GM10847 (cell line): ENCODE measurements around the gene SIK3.

ENCODE experiments used
- POLR2A ChIP-seq: IDR thresholded peaks from 2 replicates; pipeline ENCODE4 v1.6.1; 2011; ENCODE audit not compliant: insufficient read length; ENCODE audit errors: extremely low read depth

SIK3 gene

GRCh38 chr11:117005758-117006157 lies 92.5 kb downstream of the SIK3 start:
- no peak for TF ChIP-seq POLR2A

GRCh38 chr11:117002639-117003299 lies 95.5 kb downstream of the SIK3 start:
- TF ChIP-seq POLR2A = no peak

GRCh38 chr11:117000014-117000737 lies 98.1 kb downstream of the SIK3 start:
- TF ChIP-seq POLR2A = no peak

GRCh38 chr11:116997071-116997470 lies 101.2 kb downstream of the SIK3 start:
- TF ChIP-seq POLR2A = no peak

DNA sequence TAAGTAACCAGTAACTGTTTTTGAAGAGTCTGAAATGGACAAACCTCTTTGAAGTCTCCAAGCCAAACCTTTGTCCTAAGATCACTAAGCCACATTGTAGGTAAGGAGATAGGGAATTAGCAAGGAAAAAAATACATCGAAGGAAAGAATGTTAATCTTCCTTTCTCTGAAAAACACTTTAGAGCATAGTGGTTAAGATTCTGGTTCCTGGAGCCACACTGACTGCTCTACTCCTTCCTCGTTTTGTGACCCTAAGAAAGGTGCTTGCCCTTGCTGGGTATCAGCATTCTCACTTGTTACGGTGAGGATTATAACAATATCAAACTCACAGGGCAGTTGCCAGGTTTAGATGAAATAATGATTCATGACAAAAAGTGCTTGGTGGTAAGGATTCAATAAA lies 104.0 kb downstream of the SIK3 start:
- no peak for TF ChIP-seq POLR2A

DNA sequence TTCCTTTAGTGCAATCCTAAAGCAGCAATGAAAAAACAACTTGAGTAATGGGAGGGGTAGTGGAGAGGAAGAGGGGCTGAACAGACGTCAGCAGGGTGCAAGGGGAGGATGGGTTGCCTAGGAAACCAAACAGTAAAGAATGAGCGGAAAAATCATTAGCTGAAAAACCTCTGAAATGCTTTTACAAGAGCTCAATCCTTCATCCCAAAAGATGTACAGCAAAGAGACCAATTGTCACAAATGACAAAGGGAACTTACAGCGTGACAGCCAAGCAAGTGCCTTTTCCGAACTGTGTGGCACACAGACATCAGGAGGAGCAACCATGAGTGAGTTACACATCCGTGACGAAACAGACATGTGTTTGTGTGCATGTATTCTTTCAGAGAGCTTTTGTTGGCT lies 104.6 kb downstream of the SIK3 start:
- no peak for TF ChIP-seq POLR2A

DNA sequence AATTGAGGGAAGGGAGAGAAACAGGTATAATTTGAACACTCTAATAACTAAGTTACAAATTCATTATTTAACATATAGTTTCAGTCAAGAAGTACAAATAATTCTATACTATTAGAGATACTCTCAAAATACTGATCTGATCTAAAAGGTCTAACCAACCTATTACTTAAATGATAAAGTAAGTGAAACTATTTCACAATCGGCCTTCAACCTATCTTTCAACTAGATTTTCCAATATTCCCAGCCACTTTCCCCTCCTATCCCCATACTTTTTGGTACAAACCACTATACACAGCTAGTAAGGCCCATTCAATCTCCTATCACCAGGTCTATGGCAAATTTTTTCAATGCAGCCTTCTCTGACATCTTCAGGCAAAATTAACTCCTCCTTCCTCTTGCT lies 106.7 kb downstream of the SIK3 start:
- no peak for TF ChIP-seq POLR2A

DNA sequence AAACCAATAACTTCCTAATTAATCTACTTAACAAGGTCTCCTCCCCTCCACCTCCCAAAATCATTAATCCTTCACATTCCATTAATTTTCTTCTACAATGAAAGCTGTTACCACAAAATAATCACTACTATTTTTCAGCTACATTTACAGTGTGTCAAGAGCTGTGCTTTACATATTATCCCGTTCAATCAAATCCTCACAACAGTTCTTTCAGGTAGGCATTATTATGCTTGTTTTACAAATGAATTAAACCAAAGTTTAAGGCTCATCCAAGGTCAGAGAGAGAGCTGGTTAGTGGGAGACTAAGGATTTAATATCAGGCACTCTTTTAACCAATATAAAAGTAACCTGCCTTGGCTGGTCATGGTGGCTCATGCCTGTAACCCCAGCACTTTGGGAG lies 107.4 kb downstream of the SIK3 start:
- TF ChIP-seq POLR2A = no peak

DNA sequence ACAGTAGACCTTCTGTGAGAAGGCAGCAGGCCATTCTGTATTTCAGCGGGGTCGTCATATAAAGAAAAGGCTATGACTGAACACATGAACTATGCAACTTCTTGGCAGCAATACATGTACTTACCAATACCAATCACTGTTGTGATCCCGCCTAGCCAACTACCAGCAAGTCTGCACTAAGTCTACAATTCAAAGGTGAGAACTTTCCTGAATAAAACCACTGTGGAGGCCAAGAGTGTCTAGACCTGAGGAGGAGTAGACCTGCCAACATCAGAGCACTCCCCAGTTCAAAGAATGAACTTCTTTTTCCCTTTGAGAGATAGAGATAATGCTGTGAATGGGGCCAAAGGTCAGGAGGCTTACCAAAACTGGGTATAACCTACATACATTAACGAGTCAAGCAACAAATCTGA lies 108.2 kb downstream of the SIK3 start:
- TF ChIP-seq POLR2A = no peak

DNA sequence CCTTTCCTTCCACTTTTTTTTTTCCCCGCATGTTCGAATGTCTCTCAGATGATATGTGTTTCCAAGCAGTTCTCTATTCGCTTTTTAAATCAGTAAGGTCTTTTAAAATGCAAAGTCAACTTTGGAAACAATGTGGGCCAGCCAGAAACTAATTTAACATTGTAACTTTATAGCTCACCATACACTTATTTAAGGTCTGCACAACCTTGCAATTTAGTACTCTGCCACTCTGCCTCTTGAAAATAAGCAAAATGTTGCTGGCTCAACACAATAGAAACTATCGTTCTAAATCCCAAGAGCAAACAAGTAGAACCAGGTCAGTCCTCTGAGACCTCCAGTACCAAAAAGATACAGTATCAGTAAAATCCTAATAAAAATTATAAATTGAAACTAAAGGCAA lies 109.0 kb downstream of the SIK3 start:
- no peak for TF ChIP-seq POLR2A

GRCh38 chr11:116986521-116987105 lies 111.6 kb downstream of the SIK3 start:
- no peak for TF ChIP-seq POLR2A

GRCh38 chr11:116984589-116984988 lies 113.6 kb downstream of the SIK3 start:
- TF ChIP-seq POLR2A = no peak

DNA sequence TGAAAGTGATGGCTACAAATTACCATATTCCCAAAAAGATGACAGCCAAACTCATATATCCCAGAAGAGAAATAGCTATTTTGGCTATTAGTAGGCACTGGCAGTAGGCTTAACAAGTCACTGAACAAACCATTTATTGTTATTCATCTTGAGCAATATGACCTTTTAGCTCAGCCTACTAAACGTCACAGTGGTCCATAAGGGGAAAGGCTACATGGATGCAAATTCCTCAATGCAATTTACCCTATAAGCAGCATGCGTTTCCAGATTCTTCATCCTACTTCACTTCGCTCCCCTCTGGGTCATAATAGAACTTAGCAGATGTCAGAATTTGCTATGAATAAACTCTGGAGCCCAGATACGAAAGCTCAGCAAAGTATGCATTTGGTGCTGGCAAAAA lies 114.0 kb downstream of the SIK3 start:
- no peak for TF ChIP-seq POLR2A

DNA sequence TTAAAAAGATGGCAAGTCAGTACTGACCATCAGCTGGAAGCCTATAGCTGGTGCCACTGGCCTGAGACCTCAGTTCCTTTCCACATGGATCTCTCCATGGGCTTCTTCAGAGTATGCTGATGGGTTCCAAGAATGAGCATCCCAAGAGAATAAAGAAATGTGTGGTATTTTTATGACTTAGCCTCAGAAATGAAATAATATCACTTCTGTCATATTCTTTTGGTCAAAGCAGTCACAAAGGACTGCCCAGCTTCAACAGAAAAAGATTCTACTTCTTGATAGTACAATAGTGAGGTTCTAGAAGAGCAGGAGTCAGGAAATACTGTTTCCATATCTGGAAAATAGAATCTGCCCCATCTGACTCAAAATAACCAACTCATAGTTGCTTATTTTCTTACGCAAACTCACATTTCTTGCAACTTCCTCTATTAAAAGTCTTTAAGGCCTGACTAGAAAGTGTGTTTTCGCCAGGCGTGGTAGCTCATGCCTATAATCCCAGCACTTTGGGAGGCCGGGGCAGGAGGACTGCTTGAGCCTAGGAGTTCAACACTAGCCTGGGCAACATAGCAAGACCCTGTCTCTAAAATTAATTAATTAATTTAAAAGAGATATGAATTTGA lies 116.9 kb downstream of the SIK3 start:
- no peak for TF ChIP-seq POLR2A

DNA sequence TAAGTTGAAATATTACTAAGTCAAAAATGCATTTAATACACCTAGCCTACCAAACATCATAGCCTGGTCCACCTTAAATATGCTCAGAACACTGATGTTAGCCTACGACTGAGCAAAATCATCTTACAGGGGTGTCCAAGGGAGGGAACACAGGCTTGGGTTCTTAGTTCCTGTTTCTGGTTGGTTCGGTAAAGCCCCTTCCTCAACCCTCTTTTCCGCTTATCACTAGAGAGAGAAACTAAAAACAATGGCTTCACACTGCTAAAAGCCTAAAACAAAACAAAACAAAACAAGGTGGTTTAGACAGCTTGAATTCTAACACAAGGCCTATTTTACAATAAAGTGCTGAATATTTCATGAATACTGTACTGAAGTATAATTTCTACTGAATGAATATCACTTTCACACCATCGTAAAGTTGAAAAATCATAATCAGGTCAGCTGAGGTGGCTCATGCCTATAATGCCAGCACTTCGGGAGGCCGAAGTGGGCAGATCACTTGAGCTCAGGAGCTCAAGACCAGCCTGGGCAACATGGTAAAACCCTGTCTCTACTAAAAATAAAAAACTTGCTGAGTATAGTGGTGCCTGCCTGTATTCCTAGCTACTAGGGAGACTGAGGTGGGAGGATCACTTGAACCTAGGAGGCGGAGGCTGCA lies 118.0 kb downstream of the SIK3 start:
- TF ChIP-seq POLR2A = no peak
